ENCODE results near the gene LRRC56. TPM values are rescaled to one million over a fixed set of nuclear protein-coding genes. Genes with fewer than 3 reads are reported as not detected.

LRRC56 gene
- total and polyA plus RNA-seq, 2 donors (not counting 1 experiment from before 2014, with no cell fraction given) = 11.8 to 15.8 TPM

DNA sequence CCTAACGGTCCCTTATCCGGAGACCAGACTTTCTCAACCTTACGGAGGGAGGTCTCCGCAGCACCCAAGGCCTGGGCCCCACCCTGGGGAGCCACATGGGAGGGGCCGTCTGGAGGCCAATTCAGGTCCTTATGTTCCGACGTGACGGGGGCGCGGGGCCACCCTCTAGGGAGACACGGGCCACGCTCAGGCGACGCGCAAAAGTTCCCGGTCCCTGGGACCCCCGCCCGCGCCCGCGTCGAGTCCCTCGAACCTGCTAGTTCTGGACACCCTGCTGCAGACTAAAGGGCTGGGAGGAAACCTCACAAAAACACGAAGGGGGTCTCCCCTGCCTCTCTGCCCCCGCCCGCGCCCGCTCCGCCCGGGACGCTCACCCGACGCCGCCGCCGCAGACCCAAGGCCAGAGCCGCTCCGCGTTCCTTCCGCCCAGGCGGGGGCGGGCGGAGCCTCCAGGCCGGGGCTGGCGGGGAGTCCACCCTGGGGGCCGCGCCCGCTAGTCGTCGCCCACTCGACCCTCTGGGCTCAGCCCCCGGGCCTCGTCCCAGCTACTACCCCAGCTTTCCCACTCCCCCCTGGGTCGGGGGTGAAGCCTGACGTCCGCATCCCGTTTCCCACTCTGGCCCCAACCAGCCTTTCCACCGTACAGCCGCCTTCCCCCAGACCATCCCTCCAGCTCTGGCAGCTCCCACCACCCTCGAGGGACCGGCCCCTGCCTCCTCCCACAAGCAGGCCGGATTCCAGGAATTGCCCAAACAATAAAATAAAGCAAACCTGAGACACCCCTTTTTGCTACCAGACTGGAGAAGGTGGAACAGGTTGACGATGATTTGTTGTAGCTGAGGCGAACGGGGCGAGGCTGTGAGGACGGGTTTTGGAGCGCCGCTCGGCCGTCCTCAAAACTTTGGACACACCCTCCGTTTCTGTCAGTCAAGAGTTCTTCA, 33.0 kb upstream of the LRRC56 start:
- peaks cover 0 to 2% (median 0%) of the 10 kb centered on the region in 3 donors for H3K9me3 ChIP-seq (ENCODE audit: control extremely low read depth in 1 of 3, control insufficient read depth in 2 of 3, insufficient read depth in 1 of 3, low read length in 2 of 3)
- ATAC-seq (ENCODE audit: low read depth) = no peak
- H4K20me1 ChIP-seq (ENCODE audit: control insufficient read depth, insufficient read depth, low read length, poor library complexity, severe bottlenecking) = peaks cover 54% of the 10 kb centered on the region
- intact Hi-C loops (cut with micrococcal nuclease) = no loop called here
- ChIA-PET POLR2A (no interaction called here), CTCF (no interaction called here)
- Mint-ChIP-seq H3K27me3 (no peaks in the 10 kb centered on the region), H3K4me1 (peaks cover 42% of the 10 kb centered on the region), H3K4me3 (peak overlapping the region; percentile 71), H3K9me3 (ENCODE audit: insufficient read depth) (no peaks in the 10 kb centered on the region), H3K27ac (peak overlapping the region; percentile 75)
- peak overlapping the region in 3 of 5 experiments; percentile 18 to 38 (median 33) for H3K4me3 ChIP-seq (ENCODE audit: control extremely low read depth in 1 of 5, extremely low read depth in 1 of 5, insufficient read depth in 1 of 5, low read depth in 2 of 5, low read length in 4 of 5)
- peak overlapping the region; percentile 100 for H3K4me2 ChIP-seq (replicated peaks; ENCODE audit: low read depth, low read length, poor library complexity, severe bottlenecking)
- peaks cover 28 to 49% of the 10 kb centered on the region in 2 donors for H3K4me1 ChIP-seq (ENCODE audit: control insufficient read depth in 2 of 2, insufficient read depth in 2 of 2, low read length in 2 of 2)
- H3K27me3 ChIP-seq (replicated peaks in 1 of 4; ENCODE audit: control extremely low read depth in 1 of 4, control insufficient read depth in 3 of 4, insufficient read depth in 4 of 4, low read length in 3 of 4) = peaks cover 0 to 10% (median 0%) of the 10 kb centered on the region in 4 experiments
- WGBS (ENCODE audit: insufficient coverage) = 19% methylated on average over 70 of the region's 72 CpGs
- peak overlapping the region; percentile 51 for H3K9ac ChIP-seq (ENCODE audit: low read length)
- no peak for TF ChIP-seq EZH2 (IDR thresholded peaks at IDR 0.05; ENCODE audit: borderline replicate concordance, insufficient read depth, low read depth, low read length, poor library complexity, severe bottlenecking)
- TF ChIP-seq, protein P1, sequence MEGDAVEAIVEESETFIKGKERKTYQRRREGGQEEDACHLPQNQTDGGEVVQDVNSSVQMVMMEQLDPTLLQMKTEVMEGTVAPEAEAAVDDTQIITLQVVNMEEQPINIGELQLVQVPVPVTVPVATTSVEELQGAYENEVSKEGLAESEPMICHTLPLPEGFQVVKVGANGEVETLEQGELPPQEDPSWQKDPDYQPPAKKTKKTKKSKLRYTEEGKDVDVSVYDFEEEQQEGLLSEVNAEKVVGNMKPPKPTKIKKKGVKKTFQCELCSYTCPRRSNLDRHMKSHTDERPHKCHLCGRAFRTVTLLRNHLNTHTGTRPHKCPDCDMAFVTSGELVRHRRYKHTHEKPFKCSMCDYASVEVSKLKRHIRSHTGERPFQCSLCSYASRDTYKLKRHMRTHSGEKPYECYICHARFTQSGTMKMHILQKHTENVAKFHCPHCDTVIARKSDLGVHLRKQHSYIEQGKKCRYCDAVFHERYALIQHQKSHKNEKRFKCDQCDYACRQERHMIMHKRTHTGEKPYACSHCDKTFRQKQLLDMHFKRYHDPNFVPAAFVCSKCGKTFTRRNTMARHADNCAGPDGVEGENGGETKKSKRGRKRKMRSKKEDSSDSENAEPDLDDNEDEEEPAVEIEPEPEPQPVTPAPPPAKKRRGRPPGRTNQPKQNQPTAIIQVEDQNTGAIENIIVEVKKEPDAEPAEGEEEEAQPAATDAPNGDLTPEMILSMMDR (IDR thresholded peaks at IDR 0.05) = no peak
- H3K79me2 ChIP-seq (ENCODE audit: control insufficient read depth, insufficient read depth, low read length) = peaks cover 46% of the 10 kb centered on the region
- peak; percentile 42 for DNase-seq
- peaks cover 0 to 24% of the 10 kb centered on the region in 2 experiments for H3K36me3 ChIP-seq (replicated peaks in 1 of 2; ENCODE audit: control extremely low read depth in 1 of 2, control insufficient read depth in 1 of 2, extremely low read depth in 1 of 2, insufficient read depth in 2 of 2, low read length in 1 of 2)
- peak overlapping the region; percentile 29 for H2AFZ ChIP-seq (ENCODE audit: insufficient read depth, low read depth, low read length, poor library complexity, severe bottlenecking)
- H3K27ac ChIP-seq (ENCODE audit: low read length in 2 of 2) = peak overlapping the region in 1 of 2 donors; percentile 36

DNA sequence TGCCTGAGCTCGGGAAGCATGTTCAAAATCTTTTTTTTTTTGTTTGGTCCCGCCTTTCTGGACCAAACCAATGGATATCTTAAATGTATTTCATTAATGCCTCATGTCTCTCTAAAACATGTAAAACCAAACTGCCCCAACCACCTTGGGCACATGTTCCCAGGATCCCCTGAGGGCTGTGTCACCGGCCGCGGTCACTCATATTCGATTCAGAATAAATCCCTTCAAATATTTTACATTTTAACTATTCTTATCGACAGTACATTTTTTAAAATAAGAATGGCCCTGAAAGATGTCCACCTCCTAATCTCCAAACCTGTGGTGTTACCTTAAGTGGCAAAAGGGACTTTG, 32.4 kb upstream of the LRRC56 start:
- Mint-ChIP-seq H3K27me3 (no peaks in the 10 kb centered on the region), H3K4me1 (peaks cover 42% of the 10 kb centered on the region), H3K4me3 (peak overlapping the region; percentile 71), H3K9me3 (ENCODE audit: insufficient read depth) (no peaks in the 10 kb centered on the region), H3K27ac (peak overlapping the region; percentile 75)
- intact Hi-C loops (cut with micrococcal nuclease) = no loop called here
- TF ChIP-seq, protein P1 (IDR thresholded peaks at IDR 0.05) = no peak
- no peak for TF ChIP-seq EZH2 (IDR thresholded peaks at IDR 0.05; ENCODE audit: borderline replicate concordance, insufficient read depth, low read depth, low read length, poor library complexity, severe bottlenecking)
- H3K27ac ChIP-seq (ENCODE audit: low read length in 2 of 2) = no peak overlapping the region
- no peak overlapping the region for H2AFZ ChIP-seq (ENCODE audit: insufficient read depth, low read depth, low read length, poor library complexity, severe bottlenecking)
- H3K36me3 ChIP-seq (replicated peaks in 1 of 2; ENCODE audit: control extremely low read depth in 1 of 2, control insufficient read depth in 1 of 2, extremely low read depth in 1 of 2, insufficient read depth in 2 of 2, low read length in 1 of 2) = peaks cover 0 to 17% of the 10 kb centered on the region in 2 experiments
- H3K9me3 ChIP-seq (ENCODE audit: control extremely low read depth in 1 of 3, control insufficient read depth in 2 of 3, insufficient read depth in 1 of 3, low read length in 2 of 3) = peaks cover 0 to 2% (median 0%) of the 10 kb centered on the region in 3 donors
- peaks cover 0 to 10% (median 0%) of the 10 kb centered on the region in 4 experiments for H3K27me3 ChIP-seq (replicated peaks in 1 of 4; ENCODE audit: control extremely low read depth in 1 of 4, control insufficient read depth in 3 of 4, insufficient read depth in 4 of 4, low read length in 3 of 4)
- peaks cover 48% of the 10 kb centered on the region for H4K20me1 ChIP-seq (ENCODE audit: control insufficient read depth, insufficient read depth, low read length, poor library complexity, severe bottlenecking)
- DNase-seq (peak; percentile 16), ATAC-seq (ENCODE audit: low read depth) (no peak)
- peak overlapping the region; percentile 51 for H3K9ac ChIP-seq (ENCODE audit: low read length)
- ChIA-PET CTCF (interaction anchor here (2.0 to 2.1 kb wide), 2 partner anchors 13 to 56 kb away, joined by 6 to 10 read pairs; no protein-coding TSS in a partner anchor), POLR2A (no interaction called here)
- H3K4me1 ChIP-seq (ENCODE audit: control insufficient read depth in 2 of 2, insufficient read depth in 2 of 2, low read length in 2 of 2) = peaks cover 28 to 49% of the 10 kb centered on the region in 2 donors
- H3K79me2 ChIP-seq (ENCODE audit: control insufficient read depth, insufficient read depth, low read length) = peaks cover 48% of the 10 kb centered on the region
- WGBS (ENCODE audit: insufficient coverage) = 60% methylated on average over 2 of the region's 7 CpGs
- H3K4me2 ChIP-seq (replicated peaks; ENCODE audit: low read depth, low read length, poor library complexity, severe bottlenecking) = peak overlapping the region; percentile 100
- H3K4me3 ChIP-seq (ENCODE audit: control extremely low read depth in 1 of 5, extremely low read depth in 1 of 5, insufficient read depth in 1 of 5, low read depth in 2 of 5, low read length in 4 of 5) = peak overlapping the region in 1 of 5 experiments; percentile 33

Measured in B cell (primary cell).